GM10266 (cell line): ENCODE measurements around the gene CMIP.
"Not testable (repeated sequence)": the region's sequence is repeated elsewhere in the genome, so short reads cannot be mapped to it uniquely, and the experiment has no call there.

Experiments used
- DNase-seq: peaks from one replicate; pipeline ENCODE4 v3.0.0; 2012; ENCODE audit errors: extremely low spot score
- CTCF ChIP-seq: IDR thresholded peaks from 2 replicates; pipeline ENCODE4 v1.5.1; 2012; ENCODE audit warnings: mild to moderate bottlenecking, low read depth; ENCODE audit not compliant: control insufficient read depth, insufficient read depth; ENCODE audit errors: missing control alignments

The CMIP gene

GRCh38 chr16:81576696-81577095 lies 132.1 kb downstream of the CMIP start:
- TF ChIP-seq CTCF: no peak
- no peak for DNase-seq

- not testable (repeated sequence) for DNase-seq
Observed at GRCh38 chr16:81577272-81577671, 132.7 kb downstream of the CMIP start.

GRCh38 chr16:81578076-81578475 lies 133.5 kb downstream of the CMIP start:
- no peak for TF ChIP-seq CTCF

GRCh38 chr16:81578636-81579413 lies 134.2 kb downstream of the CMIP start:
- no peak for TF ChIP-seq CTCF
- DNase-seq: no peak

More at GRCh38 chr16:81578076-81578475, 133.5 kb downstream of the CMIP start:
- no peak for DNase-seq

- TF ChIP-seq CTCF: no peak
- DNase-seq: no peak
Observed at GRCh38 chr16:81581107-81581506, 136.5 kb downstream of the CMIP start.

GRCh38 chr16:81582655-81583441 lies 138.2 kb downstream of the CMIP start:
- TF ChIP-seq CTCF: no peak
- DNase-seq: no peak

- no peak for TF ChIP-seq CTCF
- DNase-seq: no peak
Observed at GRCh38 chr16:81583893-81584631, 139.5 kb downstream of the CMIP start.
